Renal cortex interstitium (tissue), 11 donors: ENCODE results near the gene PTPRN2. TPM values are rescaled to one million over a fixed set of nuclear protein-coding genes. Genes with fewer than 3 reads are reported as not detected.

Source experiments
- DNase-seq, 11 donors: peaks; one replicate each; pipeline ENCODE4 v3.0.0-alpha.2; 2013; ENCODE audit warnings: low read depth in 9 of 11, low spot score in 4 of 11; ENCODE audit errors: extremely low read depth in 1 of 11
- polyA plus RNA-seq, 3 donors: library from polyadenylated mRNA; unstranded; fragments of 120-200 nt; gene quantifications; one replicate each; pipeline ENCODE4 v1.2.1, GENCODE V29; 2013; ENCODE audit not compliant: insufficient read length in 3 of 3

PTPRN2 gene
- polyA plus RNA-seq, 3 donors = 6.0 to 7.7 (median 7.2) TPM

DNA sequence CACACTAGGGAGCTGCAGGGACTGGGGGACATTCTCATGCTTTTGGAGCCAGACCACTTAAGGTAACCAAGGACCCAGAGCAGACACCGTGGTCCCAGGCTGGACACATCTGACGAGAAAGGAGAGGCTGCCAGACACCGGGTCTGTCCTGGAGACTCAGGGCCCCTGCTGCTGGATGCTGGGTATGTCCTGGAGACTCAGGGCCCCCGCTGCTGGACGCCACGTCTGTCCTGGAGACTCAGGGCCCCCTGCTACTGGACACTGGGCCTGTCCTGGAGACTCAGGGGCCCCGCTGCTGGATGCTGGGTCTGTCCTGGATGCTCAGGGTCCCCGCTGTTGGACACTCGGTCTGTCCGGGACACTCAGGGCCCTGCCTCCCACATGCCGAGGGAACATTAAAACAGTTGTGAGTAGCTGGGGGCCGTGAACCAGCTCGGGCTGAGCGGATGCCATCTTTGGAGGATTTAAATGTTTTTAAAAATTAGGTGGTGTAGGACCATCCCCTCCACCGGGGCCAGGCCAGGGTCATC is 1001.1 kb downstream of the PTPRN2 start:
- no peak for DNase-seq

DNA sequence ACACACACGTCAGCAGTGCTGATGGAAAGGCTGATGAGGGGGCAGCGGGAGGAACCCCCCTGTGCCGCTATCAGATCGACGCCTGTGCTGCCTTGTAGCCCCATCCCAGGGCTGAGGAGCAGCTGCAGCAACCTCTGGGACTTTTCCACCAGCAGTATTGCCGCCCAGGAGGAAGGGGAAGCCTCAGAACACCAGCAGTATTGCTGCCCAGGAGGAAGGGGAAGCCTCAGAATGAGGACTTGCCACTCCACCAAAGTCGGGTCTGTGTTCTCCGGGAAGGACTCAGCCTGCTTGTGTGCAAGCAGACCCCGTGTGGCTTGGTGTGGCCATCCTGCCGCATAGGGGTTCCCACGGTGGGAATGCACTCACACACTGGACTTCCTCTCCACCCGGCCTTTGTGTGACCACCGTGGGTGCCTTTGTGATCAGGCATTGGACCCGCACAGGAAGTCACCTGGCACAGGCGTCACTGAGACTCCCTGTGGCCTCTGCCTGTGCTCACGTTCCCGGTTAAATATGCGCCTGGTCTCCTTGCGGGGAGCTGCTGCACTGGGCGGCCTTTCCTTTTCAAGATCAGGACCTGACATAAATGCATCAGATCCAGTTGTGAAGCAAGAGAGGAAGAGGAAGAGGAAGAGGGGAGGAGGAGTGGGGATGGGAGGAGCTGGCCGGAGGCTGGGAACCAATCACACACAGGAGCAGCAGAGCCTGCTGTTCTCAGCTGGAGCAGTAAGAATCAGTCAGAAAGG is 1002.3 kb downstream of the PTPRN2 start:
- no peak for DNase-seq

DNA sequence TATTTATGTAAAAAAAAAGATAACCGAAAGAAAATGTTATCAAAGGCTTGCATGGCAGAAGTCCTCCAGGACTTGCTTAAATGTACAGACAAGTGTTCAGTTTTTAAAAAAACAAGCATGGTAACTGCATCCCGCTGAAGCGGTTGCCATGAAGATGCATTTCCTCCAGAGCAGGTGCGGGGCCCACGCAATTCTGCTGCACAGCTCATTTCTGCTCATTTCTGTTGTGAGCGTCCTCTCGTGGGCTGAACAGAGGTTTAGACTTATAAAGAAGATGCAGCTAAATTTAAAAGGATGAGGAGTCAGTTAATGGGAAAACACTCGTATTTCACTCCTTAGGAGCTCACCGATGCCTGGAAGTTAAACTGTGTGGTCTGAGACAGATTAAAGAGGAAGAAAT is 1003.2 kb downstream of the PTPRN2 start:
- DNase-seq = no peak

DNA sequence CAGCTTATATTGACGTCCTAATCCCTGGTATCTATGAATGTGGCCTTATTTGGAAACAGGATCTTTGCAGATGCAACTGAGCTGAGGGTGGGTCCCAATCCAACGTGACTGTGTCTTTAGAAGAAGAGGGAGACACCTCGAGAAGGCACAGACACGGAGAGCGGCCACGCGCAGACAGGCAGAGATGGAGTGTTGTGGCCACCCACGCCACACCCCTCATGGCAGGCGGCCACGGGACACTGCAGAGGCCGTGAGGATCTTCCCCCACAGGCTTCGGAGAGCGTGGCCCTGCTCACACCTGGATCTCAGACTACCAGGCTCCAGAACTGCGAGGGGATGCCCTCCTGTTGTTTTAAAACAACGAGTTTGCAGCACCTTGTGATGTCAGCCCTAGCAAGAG is 1005.9 kb downstream of the PTPRN2 start:
- DNase-seq = no peak

DNA sequence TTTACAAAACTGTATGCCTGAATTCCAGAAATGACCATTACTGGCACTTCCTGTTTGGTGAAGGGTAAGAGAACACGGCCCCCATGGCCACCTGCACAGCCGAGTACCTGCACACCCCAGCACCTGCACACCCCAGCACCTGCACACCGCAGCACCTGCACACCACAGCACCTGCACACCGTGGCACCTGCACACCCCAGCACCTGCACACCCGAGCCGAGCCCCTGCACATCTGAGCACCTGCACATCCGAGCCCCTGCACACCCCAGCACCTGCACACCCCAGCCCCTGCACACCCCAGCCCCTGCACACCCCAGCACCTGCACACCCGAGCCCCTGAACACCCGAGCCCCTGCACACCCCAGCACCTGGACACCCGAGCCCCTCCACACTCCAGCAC is 1007.3 kb downstream of the PTPRN2 start:
- DNase-seq = no peak

DNA sequence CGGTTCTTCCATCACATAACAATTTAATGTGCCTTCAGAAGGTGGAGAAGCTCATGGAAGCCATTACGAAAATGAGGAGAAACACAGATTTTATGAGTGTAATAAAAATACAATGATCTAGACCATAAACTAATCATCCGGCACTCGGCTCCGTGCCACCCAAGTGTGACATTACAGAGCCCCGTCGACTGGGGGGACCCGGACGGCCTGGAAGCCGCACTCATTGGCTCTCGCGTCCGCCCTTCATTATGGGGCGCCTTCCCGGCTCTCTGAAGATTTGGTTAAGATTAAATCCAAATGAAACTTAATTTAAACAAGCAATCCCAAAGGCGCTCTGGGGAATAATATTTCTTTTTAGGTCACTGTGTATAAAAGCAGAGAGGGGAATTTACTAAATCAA is 1008.2 kb downstream of the PTPRN2 start:
- peak in 1 of 11 donors; percentile 18 for DNase-seq

DNA sequence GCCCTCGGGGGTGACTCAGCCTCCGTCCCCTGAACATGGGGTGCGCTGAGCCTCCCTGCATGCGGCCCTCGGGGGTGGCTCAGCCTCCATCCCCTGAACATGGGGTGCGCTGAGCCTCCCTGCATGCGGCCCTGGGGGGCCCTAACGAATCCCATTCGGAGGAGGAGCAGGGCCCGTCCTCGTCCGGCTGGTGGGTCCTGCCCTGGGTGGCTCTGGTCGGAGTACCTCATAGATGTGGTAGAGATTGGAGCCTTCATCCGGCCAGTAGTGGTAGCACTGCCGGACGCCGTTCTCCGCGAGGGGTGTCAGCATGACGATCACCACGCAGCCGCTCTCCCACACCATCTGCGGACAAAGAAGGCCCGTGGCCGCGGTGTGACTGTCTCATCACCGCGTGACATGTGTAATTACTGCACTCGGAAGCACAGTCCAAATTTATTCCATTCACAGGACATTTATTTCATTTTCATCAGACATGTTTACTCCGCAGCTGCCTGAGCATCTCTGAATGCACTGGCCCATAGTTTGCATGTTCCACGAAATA is 1009.8 kb downstream of the PTPRN2 start:
- DNase-seq = no peak

DNA sequence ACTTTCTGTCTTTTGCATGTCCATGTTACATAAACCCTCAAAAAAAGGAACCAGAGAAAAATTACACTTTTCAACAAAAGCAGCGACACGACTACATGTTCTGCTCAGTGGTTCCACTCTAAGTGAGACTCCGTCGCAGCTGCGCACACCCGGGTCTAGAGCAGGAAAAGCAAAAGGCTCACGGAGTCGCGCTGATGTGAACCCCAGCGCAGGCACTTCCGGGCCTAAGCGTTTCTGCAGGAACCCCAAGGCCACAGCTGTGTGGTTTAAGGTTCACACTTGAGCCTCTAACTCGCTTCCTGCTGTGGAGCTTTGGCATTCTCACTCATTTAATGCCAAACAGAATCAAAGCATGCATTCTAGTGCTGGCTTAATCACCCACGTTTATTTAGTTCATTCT is 1010.6 kb downstream of the PTPRN2 start:
- no peak for DNase-seq

DNA sequence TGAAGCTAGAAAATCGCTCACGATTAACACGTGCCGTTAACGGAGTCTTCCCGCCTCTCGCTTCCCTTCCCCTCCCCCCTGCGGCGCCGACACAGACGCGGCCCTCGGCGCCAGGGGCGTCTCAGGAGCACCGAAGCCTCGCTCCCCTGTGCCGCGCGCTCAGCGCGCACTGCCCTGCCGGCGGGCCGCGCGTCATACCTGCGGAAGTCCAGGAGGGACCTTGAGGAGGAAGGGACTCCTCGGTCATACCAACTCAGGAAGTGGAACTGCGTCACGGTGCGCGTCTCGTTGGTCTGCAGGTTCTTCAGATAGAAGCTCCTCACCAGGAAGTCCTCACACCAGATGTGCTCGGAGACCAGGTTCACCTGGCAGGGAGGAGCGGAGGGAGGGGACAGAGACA is 1011.2 kb downstream of the PTPRN2 start:
- DNase-seq = no peak

DNA sequence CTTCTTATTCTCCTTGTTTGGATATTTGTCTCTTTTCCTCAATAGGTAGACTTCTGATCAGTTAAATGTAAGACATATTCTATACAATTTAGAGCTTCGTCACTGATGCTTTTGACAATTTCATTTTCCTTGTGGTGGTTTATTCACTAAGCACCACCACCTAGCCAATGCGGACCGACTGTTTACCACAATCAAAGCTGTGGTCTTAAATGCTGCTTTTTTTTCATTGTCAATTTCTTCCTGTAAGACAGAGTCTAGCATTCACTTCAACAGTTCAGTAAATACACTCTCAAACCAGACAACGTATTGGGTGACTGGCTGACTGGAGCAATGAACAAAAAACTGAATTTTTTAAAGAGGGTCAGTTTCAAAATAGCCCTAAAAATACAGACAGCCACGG is 1011.8 kb downstream of the PTPRN2 start:
- DNase-seq = no peak

DNA sequence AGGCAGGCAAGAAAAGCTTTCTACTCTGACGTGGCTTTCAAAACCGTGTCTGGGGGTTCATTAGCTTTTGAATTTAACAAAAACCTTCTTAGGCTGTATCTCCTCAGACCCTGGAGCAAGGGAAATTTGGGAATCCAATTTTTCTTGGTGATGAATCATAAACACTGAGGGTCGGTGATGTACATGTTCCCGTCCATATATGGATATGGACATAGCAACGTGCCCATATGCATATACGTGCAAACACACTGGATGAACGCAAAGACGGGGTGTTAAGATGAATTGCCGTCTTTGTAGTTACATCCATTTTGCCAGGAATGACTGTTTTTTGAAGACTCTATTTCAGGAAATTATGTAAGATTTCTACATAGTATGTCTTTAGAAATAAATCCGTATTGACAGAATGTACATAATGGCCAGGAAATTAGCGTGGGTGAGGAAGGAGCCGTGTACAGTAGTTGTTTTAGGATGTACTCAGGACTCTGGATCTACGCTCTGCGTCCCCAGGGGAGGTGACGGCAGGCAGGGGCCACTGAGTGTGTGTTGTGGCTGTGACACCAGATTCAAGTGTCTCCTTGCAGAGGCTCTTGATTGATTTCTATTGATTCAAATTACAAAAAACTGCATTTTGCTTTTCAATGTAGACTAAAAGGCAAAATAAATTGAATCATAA is 1012.6 kb downstream of the PTPRN2 start:
- no peak for DNase-seq

DNA sequence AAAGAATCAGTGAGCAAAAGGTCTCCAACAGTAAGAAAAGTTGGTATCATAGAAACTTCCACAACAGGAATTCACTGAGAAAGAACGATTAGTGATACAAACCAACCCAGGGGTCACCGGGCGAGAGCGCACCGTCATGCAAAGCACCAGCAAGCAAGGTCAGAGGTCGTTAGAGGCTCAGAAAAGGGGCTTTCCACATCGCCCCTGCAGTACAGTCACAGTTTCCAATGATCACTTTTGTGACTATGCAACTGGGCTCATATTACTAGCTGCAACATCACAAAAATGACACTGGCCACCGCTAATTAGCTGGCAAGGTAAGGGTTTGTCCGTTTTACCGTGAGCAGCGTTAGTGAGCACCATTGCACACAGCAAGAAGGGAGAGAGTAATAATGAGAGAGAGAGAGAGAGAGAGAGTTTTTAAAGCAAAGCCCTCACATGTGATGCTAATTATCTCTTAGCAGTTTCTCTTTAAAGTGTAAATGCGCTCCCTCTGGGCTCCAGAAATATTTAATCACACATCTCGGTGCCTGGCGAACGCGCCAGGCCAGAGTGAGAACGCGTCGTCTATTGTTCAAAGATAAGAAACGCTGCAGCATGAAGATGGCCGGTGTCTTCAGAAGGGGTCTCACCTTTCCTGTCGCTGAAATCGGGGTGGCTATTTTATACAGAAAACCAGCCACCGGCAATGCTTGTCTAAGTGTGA is 1013.4 kb downstream of the PTPRN2 start:
- DNase-seq = no peak

DNA sequence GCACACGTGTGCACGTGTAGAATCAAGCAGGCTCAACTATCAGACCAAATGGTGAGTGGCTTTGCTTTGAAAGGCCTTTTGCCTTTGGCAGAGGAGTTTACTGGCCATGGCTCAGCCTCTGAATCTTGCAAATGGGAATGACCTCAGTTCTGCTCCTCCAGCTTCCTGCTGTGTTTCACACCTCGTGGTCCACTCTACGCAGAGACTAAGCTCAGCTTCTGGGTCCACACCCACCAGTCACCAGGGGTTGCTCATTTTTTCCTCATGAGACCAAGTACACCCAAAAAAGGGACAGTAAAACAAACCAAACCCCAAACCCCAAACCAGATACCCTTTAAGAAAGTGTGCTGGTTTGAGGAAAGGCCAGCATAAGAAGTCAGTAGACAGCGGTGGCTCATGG is 1014.4 kb downstream of the PTPRN2 start:
- DNase-seq = no peak

DNA sequence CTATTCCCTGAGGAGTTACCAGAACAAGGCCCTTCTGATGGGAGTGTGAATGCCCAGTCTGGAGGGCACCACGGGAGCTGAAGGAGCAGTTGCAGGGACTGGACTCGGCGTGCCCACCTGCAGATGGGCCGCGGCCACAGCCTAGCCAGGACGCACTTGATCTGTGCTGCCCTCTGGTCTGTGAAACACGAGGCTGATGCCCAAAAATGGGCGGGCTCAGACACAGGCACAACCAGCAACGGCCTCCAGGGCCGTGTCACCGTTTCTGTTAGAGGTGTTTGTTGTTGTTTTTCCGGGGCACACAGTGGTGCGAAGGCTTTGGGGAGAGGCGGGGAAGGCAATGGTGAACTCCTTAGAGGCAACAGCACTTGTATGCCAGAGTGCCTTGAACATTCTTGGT is 1015.0 kb downstream of the PTPRN2 start:
- no peak for DNase-seq

DNA sequence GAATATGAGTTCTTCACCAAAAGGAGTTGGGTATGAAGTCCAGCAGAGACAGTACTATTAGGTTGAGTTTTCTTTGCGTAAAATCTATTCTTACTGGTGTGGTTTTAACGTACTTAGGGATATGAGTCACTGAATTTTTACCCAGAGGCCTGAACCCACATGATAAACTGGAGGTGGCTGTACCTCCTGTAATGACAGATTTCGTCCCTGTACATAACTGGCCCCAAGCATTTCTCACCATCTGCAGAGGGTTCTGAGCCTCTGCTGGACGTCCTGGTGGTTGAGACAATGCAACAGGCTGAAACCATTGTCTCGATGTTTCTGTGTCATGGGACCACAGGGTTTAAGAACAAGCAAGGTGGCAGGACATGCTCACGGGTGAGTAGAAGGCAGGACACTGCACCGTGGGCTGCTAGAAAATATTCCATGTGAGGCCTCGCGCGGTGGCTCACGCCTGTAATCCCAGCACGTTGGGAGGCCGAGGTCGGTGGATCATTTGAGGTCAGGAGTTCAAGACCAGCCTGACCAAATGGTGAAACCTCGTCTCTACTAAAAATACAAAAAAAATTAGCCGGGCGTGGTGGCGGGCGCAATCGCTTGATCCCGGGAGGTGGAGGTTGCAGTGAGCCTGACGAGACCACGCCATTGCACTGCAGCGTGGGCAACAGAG is 1017.0 kb downstream of the PTPRN2 start:
- no peak for DNase-seq

DNA sequence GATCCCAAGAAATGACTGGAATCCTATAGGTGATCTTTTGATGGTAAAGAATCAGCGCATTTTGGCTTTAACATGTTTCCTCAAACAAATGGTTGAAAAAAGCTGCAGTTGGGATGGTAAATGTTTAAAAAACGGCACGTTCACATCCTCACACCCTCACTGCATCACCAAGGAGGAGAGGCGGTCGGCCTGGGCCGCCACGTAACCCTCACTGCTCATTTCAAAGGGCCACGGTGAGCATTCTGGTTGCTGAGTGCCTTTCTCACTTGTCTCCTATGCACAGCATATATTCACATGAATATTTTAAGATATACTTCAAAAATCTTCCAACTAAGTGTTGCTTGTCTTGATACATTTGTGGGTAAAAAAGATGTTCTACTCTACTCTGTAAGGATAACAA is 1017.7 kb downstream of the PTPRN2 start:
- no peak for DNase-seq

DNA sequence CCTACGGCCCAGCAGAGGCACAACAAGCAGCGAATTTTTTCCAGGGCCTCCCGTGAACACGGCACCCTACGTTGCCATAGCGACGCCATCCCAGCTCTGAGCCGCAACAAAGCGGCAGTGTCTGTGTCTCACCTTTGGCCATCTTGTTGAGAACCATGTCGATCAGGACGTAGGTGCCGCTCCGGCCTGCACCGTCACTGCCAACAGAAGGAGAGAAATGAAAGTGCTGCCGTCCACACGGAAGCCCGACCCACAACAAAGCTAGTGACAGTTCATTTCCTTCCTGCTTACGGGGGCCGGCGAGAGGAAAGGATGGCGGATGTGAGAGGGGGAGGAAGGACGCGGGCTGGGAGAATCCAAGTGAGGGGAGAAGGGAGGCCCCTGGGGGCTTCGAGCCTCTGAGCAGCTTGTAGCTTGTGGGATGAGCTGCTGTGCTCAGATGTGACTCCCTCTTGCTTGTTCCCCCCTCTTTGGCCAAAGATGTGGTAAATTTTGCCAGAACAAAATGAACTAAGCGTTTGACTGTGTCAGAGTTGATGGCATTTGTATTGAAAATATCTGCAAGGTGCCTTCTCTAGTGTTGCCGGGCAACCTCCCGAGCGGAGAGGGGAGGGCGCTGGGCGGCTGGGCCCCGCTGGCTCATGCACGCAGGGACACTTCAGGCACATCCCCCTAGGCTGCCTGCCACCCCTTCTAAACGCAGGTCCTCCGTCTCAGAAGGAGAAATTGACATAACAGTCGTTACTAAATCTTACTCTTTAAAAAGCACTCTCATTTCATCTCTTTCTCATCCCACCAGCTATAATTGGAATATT is 1018.6 kb downstream of the PTPRN2 start:
- DNase-seq = peak; percentile 36 to 67 (median 51)

DNA sequence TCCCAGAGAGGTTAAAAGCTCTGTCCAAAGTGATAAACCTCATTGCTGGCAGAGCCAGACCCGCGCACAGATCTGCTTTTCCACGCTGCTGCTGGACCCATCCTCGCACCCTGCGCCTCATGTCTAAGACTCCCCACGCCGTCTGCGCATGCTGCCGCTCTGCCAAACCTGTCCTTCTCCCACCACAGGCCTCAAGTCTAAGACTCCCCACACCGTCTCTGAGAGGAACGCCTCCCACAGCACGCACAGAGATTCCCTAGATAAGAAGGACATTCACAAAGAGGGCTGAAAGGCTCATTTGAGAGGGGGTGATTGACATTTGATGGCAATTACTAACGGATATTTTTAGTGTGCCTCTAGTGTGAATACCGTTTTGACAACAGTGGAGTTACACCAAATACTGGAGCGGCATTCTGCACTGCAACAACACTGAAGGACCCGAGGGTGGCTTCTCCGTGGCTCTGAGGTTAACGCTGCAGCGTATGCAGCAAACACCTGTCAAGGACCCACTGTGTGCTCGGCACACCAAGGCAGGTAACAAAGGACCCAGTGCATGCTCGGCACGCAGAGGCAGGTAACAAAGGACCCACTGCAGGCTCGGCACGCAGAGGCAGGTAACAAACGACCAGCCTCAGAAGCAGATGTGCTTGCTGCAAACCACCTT is 1019.4 kb downstream of the PTPRN2 start:
- DNase-seq = no peak
